ENCODE results near the gene LSM14B. TPM values are rescaled to one million over a fixed set of nuclear protein-coding genes. Genes with fewer than 3 reads are reported as not detected.

LSM14B gene
- total RNA-seq, 1 experiment from 2014 or later = 72.5 TPM

DNA sequence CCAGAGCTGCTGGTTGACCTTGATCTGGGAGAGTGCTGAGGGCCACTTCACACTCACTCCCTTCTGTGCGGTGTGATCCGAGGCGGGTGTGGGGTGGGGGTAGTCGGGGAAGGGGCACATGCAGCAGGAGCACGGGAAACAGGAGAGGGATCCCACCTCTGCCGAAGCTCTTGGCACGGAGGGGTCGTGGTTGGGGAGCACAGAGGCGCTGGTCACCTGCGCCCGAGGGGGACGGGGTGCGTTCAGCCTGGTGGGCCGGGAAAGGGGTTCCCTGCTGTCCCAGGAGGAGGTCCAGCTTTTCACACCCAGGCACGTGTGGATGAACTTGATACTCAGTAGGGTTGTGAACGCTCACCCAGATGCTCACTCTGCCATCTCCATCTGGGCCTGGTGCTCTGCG is 38.6 kb downstream of the LSM14B start:
- Histone ChIP-seq H3K36me3 (ENCODE audit: insufficient read depth, low read length, poor library complexity, severe bottlenecking) (peaks cover 31% of the 10 kb centered on the region), H3K4me1 (ENCODE audit: insufficient read depth, low read length, poor library complexity, severe bottlenecking) (peaks cover 4% of the 10 kb centered on the region), H3K27me3 (replicated peaks; ENCODE audit: insufficient read depth, low read depth, low read length, poor library complexity) (no peaks in the 10 kb centered on the region), H3K9me3 (ENCODE audit: low read depth, low read length, poor library complexity, severe bottlenecking) (no peaks in the 10 kb centered on the region), H3K27ac (ENCODE audit: low read depth, low read length, poor library complexity, severe bottlenecking) (no peak overlapping the region), H3K4me3 (ENCODE audit: low read depth, low read length, poor library complexity, severe bottlenecking) (no peak overlapping the region)
- ChIA-PET CTCF (no interaction called here), POLR2A (ENCODE audit: low non-redundant PET) (no interaction called here)
- TF ChIP-seq, protein P1, sequence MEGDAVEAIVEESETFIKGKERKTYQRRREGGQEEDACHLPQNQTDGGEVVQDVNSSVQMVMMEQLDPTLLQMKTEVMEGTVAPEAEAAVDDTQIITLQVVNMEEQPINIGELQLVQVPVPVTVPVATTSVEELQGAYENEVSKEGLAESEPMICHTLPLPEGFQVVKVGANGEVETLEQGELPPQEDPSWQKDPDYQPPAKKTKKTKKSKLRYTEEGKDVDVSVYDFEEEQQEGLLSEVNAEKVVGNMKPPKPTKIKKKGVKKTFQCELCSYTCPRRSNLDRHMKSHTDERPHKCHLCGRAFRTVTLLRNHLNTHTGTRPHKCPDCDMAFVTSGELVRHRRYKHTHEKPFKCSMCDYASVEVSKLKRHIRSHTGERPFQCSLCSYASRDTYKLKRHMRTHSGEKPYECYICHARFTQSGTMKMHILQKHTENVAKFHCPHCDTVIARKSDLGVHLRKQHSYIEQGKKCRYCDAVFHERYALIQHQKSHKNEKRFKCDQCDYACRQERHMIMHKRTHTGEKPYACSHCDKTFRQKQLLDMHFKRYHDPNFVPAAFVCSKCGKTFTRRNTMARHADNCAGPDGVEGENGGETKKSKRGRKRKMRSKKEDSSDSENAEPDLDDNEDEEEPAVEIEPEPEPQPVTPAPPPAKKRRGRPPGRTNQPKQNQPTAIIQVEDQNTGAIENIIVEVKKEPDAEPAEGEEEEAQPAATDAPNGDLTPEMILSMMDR (conservative IDR thresholded peaks at IDR 0.05; ENCODE audit: low read depth, low read length) = no peak
- no peak for TF ChIP-seq EZH2 (IDR thresholded peaks at IDR 0.05; ENCODE audit: borderline replicate concordance, low read depth, low read length, poor library complexity, severe bottlenecking)
- intact Hi-C loops (cut with micrococcal nuclease; ENCODE audit: unreplicated experiment) = no loop called here
- DNase-seq (ENCODE audit: low spot score) = no peak
- no TSS peak for BruUV-seq (replicated peaks)

DNA sequence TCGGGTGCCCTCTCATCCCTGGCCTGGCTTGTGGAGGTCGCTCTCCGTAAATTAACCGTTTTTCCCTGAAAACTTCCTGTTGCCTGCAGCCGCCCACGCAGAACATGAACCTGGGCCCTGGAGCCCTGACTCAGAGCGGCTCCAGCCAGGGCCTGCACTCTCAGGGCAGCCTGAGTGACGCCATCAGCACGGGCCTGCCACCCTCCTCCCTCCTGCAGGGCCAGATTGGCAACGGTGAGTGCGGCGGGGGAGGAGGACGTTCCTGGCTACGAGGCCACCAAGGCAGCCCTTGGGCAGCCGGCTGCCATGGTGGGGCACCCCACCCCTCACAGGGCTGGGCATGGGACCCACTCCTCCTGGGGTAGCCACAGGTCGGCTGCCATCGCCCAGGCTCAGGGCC is 39.1 kb downstream of the LSM14B start:
- intact Hi-C loops (cut with micrococcal nuclease; ENCODE audit: unreplicated experiment) = no loop called here
- H3K36me3 ChIP-seq (ENCODE audit: insufficient read depth, low read length, poor library complexity, severe bottlenecking) = peaks cover 35% of the 10 kb centered on the region
- no peak overlapping the region for H3K4me3 ChIP-seq (ENCODE audit: low read depth, low read length, poor library complexity, severe bottlenecking)
- CTCF ChIA-PET = no interaction called here
- POLR2A ChIA-PET (ENCODE audit: low non-redundant PET) = no interaction called here
- DNase-seq (ENCODE audit: low spot score) = no peak
- TF ChIP-seq, protein P1 (conservative IDR thresholded peaks at IDR 0.05; ENCODE audit: low read depth, low read length) = no peak
- TF ChIP-seq EZH2 (IDR thresholded peaks at IDR 0.05; ENCODE audit: borderline replicate concordance, low read depth, low read length, poor library complexity, severe bottlenecking) = no peak
- H3K4me1 ChIP-seq (ENCODE audit: insufficient read depth, low read length, poor library complexity, severe bottlenecking) = peaks cover 8% of the 10 kb centered on the region
- H3K9me3 ChIP-seq (ENCODE audit: low read depth, low read length, poor library complexity, severe bottlenecking) = no peaks in the 10 kb centered on the region
- no peak overlapping the region for H3K27ac ChIP-seq (ENCODE audit: low read depth, low read length, poor library complexity, severe bottlenecking)
- BruUV-seq (replicated peaks) = no TSS peak
- H3K27me3 ChIP-seq (replicated peaks; ENCODE audit: insufficient read depth, low read depth, low read length, poor library complexity) = no peaks in the 10 kb centered on the region

DNA sequence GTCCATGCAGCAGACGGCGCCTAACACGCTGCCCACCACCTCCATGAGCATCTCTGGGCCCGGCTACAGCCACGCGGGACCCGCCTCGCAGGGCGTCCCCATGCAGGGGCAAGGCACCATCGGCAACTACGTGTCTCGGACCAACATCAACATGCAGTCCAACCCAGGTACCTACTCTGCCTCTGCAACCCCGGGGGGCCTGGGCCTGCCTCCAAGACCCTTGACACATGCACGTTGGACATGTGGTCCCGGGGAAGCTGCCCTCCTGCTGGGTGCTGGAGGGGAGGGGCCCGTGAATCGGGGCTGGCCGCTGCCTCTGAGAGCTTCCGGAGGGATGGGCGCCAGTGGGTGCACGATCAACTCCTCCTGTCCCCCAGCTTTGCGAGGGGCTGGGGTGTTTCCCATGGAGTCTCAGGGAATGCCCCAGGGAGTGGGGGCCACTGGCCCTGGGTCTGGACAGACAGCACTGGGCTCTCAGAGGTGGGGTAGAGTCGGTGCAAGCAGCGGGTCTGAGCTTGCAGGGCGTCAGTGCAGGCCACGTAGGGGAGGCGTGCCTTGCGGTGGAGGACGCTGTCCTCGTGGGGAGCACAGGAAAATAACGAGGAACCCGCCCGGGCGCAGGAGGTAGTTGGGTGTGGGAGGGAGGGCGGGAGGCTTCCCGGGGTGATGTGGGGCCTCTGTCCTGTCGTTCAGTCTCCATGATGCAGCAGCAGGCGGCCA is 40.6 kb downstream of the LSM14B start:
- peaks cover 40% of the 10 kb centered on the region for H3K36me3 ChIP-seq (ENCODE audit: insufficient read depth, low read length, poor library complexity, severe bottlenecking)
- ChIA-PET POLR2A (ENCODE audit: low non-redundant PET) (no interaction called here), CTCF (no interaction called here)
- H3K4me1 ChIP-seq (ENCODE audit: insufficient read depth, low read length, poor library complexity, severe bottlenecking) = peaks cover 10% of the 10 kb centered on the region
- DNase-seq (ENCODE audit: low spot score) = no peak
- intact Hi-C loops (cut with micrococcal nuclease; ENCODE audit: unreplicated experiment) = no loop called here
- no peaks in the 10 kb centered on the region for H3K9me3 ChIP-seq (ENCODE audit: low read depth, low read length, poor library complexity, severe bottlenecking)
- no TSS peak for BruUV-seq (replicated peaks)
- no peak overlapping the region for H3K4me3 ChIP-seq (ENCODE audit: low read depth, low read length, poor library complexity, severe bottlenecking)
- TF ChIP-seq EZH2 (IDR thresholded peaks at IDR 0.05; ENCODE audit: borderline replicate concordance, low read depth, low read length, poor library complexity, severe bottlenecking) = no peak
- TF ChIP-seq, protein P1 (conservative IDR thresholded peaks at IDR 0.05; ENCODE audit: low read depth, low read length) = no peak
- no peaks in the 10 kb centered on the region for H3K27me3 ChIP-seq (replicated peaks; ENCODE audit: insufficient read depth, low read depth, low read length, poor library complexity)
- H3K27ac ChIP-seq (ENCODE audit: low read depth, low read length, poor library complexity, severe bottlenecking) = no peak overlapping the region
